Mesothelial cell of epicardium (in vitro differentiated cells): ENCODE data around the gene CDH13. TPM values are rescaled to one million over a fixed set of nuclear protein-coding genes. Genes with fewer than 3 reads are reported as not detected.

Experiments used
- DNase-seq, 2 experiments: peaks; one replicate each; pipeline ENCODE4 v3.0.0; 2021; ENCODE audit warnings: low spot score in 2 of 2; ENCODE audit not compliant: unreplicated experiment in 2 of 2
- H3K27ac Mint-ChIP-seq: 2 replicates; pipeline ENCODE4 v1.8.0; 2021; ENCODE audit warnings: mixed read lengths
- H3K27me3 Mint-ChIP-seq: 2 replicates; pipeline ENCODE4 v1.8.0; 2021; ENCODE audit warnings: low read depth, mixed read lengths
- H3K36me3 Mint-ChIP-seq: 2 replicates; pipeline ENCODE4 v1.8.0; 2021; ENCODE audit warnings: mixed read lengths
- H3K4me1 Mint-ChIP-seq: 2 replicates; pipeline ENCODE4 v1.8.0; 2021; ENCODE audit warnings: mixed read lengths
- H3K4me3 Mint-ChIP-seq: 2 replicates; pipeline ENCODE4 v1.8.0; 2021; ENCODE audit warnings: mild to moderate bottlenecking, moderate library complexity, mixed read lengths
- H3K9me3 Mint-ChIP-seq: 2 replicates; pipeline ENCODE4 v1.8.0; 2021; ENCODE audit warnings: mixed read lengths
- total RNA-seq: library from RNA; stranded (reverse); gene quantifications from 3 replicates; pipeline ENCODE4 v1.2.1, GENCODE V29; 2021
- TF ChIP-seq, protein P1 (sequence below): fragments of 200-600 bp; sonication (generic); IDR thresholded peaks from one replicate; pipeline ENCODE4 v1.5.0; 2021; ENCODE audit warnings: antibody characterized with exemption; ENCODE audit not compliant: unreplicated experiment

Gene CDH13
- total RNA-seq, 1 donor from 2014 or later = 0.80 TPM

DNA sequence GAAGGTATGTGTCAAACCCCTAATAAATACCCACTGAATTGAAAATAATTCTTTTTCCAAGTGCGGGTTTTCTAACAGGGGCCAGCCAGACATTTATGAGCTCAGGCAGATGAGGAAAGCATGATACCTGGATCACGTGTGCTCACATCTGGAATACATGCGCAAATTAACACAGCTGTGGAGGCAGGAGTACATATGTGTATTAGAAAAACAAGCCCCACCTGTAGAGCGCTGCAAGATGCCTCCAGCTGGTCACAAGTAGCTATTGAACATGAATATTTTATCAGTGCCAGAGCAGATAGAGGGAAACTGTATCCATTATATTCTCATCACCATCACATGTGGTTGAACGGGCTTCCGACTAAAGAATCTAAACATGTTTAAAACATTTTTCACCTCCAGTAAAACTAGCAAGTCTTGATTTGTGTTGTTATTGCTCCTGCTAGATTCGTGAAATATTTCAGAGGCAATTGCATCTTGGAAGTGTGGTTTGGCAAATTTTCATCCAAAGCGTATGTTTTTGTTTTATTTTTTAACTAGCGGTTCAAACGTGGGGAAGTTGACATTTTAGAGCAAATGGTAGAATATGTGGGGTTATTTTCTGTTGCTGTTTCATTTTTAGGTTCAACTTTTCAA is 482.8 kb downstream of the CDH13 start:
- no peaks in the 10 kb centered on the region for H3K4me1 Mint-ChIP-seq
- no peaks in the 10 kb centered on the region for H3K36me3 Mint-ChIP-seq
- TF ChIP-seq, protein P1, sequence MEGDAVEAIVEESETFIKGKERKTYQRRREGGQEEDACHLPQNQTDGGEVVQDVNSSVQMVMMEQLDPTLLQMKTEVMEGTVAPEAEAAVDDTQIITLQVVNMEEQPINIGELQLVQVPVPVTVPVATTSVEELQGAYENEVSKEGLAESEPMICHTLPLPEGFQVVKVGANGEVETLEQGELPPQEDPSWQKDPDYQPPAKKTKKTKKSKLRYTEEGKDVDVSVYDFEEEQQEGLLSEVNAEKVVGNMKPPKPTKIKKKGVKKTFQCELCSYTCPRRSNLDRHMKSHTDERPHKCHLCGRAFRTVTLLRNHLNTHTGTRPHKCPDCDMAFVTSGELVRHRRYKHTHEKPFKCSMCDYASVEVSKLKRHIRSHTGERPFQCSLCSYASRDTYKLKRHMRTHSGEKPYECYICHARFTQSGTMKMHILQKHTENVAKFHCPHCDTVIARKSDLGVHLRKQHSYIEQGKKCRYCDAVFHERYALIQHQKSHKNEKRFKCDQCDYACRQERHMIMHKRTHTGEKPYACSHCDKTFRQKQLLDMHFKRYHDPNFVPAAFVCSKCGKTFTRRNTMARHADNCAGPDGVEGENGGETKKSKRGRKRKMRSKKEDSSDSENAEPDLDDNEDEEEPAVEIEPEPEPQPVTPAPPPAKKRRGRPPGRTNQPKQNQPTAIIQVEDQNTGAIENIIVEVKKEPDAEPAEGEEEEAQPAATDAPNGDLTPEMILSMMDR = no peak
- H3K27me3 Mint-ChIP-seq = peaks cover 17% of the 10 kb centered on the region
- no peaks in the 10 kb centered on the region for H3K9me3 Mint-ChIP-seq
- H3K27ac Mint-ChIP-seq = no peak overlapping the region
- DNase-seq = no peak
- no peak overlapping the region for H3K4me3 Mint-ChIP-seq

DNA sequence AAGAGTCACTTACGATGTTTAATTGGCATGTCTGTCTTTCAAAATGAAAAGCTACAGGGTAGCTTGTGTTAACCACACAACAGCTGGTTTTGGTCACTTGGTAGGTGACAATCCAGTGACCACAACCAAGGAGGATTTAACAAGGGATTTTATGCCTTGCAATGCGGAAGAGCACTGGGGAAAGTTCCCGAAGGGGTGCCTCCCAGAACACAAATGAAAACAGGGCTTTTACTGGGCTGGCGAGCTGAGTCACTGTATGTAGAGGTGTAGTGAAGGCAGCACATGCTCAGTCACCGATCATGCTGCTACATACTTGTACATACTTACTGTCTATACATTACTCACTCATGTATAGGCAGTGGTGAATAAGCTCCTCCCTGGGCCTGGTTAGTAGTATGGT is 483.5 kb downstream of the CDH13 start:
- Mint-ChIP-seq H3K4me3 (no peak overlapping the region), H3K36me3 (no peaks in the 10 kb centered on the region), H3K27me3 (peaks cover 19% of the 10 kb centered on the region), H3K4me1 (no peaks in the 10 kb centered on the region), H3K9me3 (no peaks in the 10 kb centered on the region), H3K27ac (no peak overlapping the region)
- DNase-seq = no peak
- TF ChIP-seq, protein P1 = no peak

DNA sequence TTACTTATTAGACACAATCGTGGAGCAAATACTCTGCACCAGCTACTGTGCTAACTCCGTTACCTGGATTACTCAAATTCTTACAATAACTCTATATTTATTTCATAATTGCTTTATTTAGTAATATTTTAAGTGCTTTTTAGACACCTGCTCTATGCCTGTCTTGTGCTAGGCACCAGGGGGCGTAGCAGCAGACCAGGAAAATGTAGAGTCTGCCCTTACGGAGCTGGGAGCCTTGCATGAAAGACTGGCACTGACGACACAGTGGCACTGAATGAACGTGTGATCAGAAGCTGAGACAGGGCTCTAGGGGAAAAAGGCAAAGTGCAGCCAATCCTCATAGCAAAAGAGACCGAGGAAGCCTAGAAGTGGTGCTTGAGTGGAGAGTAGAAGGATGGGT is 486.5 kb downstream of the CDH13 start:
- H3K4me1 Mint-ChIP-seq = no peaks in the 10 kb centered on the region
- no peaks in the 10 kb centered on the region for H3K36me3 Mint-ChIP-seq
- peaks cover 24% of the 10 kb centered on the region for H3K27me3 Mint-ChIP-seq
- H3K4me3 Mint-ChIP-seq = no peak overlapping the region
- TF ChIP-seq, protein P1 = no peak
- no peaks in the 10 kb centered on the region for H3K9me3 Mint-ChIP-seq
- H3K27ac Mint-ChIP-seq = no peak overlapping the region
- DNase-seq = no peak

DNA sequence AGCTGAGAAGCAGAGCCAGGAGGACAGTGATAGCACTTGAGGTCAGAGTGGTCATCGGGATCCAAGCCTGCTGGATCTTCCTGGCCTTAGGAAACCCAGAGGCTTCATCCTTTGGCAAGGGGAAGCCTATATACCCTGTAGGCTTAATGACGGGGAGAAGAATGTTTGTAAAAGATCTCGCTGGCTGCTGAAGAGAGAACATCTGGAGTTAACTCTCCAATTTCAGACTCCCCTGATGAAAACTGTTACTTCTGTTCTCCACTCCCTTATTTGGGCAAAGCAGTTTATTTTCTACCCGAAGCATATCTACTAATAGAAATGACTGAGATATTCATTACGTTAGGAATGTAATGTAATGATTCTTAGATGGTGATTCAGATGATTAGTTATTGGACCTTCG is 487.0 kb downstream of the CDH13 start:
- Mint-ChIP-seq H3K4me1 (no peaks in the 10 kb centered on the region), H3K36me3 (no peaks in the 10 kb centered on the region), H3K27me3 (peaks cover 24% of the 10 kb centered on the region), H3K9me3 (no peaks in the 10 kb centered on the region), H3K4me3 (no peak overlapping the region), H3K27ac (no peak overlapping the region)
- TF ChIP-seq, protein P1 = no peak
- DNase-seq = no peak

DNA sequence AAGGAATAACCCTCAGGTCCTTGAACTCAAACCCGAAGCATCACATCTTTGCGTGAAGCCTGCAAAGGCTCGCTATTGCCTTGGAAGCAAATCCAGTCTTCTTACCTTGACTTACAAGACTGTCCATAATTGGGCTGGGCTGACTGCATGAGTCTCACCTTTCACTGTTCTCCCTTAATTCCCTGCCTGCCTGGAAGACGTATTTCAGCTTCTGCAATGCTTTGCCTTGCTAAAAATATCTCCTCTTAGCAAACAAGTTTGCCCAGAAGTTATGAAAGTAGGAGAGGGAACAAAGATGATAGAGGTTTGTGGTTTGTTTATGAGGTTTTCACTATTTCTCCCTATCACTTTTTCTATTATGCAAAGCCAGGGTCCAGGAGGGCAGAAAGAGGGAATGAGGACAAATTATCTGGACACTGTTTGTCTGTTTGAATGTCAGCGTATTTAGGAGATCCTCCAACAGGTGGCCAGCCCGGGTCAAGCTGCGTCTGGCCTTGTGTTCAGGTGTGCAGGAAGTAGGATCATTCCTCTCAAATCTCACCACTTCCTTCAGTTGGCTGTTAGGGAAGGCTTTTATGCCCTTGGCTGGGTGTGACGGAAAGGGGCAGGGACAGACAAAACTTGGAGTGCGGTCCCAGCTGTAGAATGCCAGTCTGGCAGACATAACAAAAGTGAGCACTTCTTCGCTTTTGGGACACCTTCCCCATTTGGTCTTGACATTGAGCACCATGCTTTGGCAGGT is 488.9 kb downstream of the CDH13 start:
- TF ChIP-seq, protein P1 = no peak
- H3K36me3 Mint-ChIP-seq = no peaks in the 10 kb centered on the region

More for the DNA sequence above, 488.9 kb downstream of the CDH13 start:
- Mint-ChIP-seq H3K9me3 (no peaks in the 10 kb centered on the region), H3K4me1 (no peaks in the 10 kb centered on the region), H3K27ac (no peak overlapping the region), H3K4me3 (no peak overlapping the region), H3K27me3 (peaks cover 24% of the 10 kb centered on the region)
- DNase-seq = no peak
